ENCODE data around the gene FNDC3B. TPM values are rescaled to one million over a fixed set of nuclear protein-coding genes. Genes with fewer than 3 reads are reported as not detected.

FNDC3B gene
- total and polyA plus RNA-seq, 7 donors: 16.2 to 93.9 (median 50.3) TPM

- Histone ChIP-seq H3K9me3 (no peaks in the 10 kb centered on the region), H3K27me3 (no peaks in the 10 kb centered on the region), H3K36me3 (no peaks in the 10 kb centered on the region), H3K4me1 (peaks cover 0 to 83% (median 66%) of the 10 kb centered on the region in 4 donors), H3K27ac (peak overlapping the region; percentile 42 to 76 (median 66)), H3K4me3 (no peak overlapping the region)
- intact Hi-C loops (cut with DNase I): loop anchor here (5.0 kb wide), 1 partner anchor 98 kb away; no protein-coding TSS in a partner anchor
- TF ChIP-seq POLR2A (IDR thresholded peaks at IDR 0.05) (no peak), CTCF (IDR thresholded peaks at IDR 0.05) (no peak), POLR2AphosphoS5 (IDR thresholded peaks at IDR 0.05) (peak; percentile 53 to 89 (median 79)), EP300 (IDR thresholded peaks at IDR 0.05) (peak in 3 of 4 donors; percentile 31 to 91 (median 62))
- DNase-seq: peak; percentile 78
- 12 to 45% methylated on average over 7 of the region's 7 CpGs for WGBS, 2 donors
Measured at GRCh38 chr3:172140499-172141391, 101.4 kb downstream of the FNDC3B start.

- no peak for DNase-seq
Measured at GRCh38 chr3:172142051-172142863, 102.9 kb downstream of the FNDC3B start.

GRCh38 chr3:172142864-172143451 lies 103.6 kb downstream of the FNDC3B start:
- Histone ChIP-seq H3K4me1 (peaks cover 0 to 71% (median 52%) of the 10 kb centered on the region in 4 donors), H3K4me3 (no peak overlapping the region), H3K36me3 (no peaks in the 10 kb centered on the region), H3K9me3 (no peaks in the 10 kb centered on the region), H3K27ac (peak overlapping the region in 3 of 4 donors; percentile 16 to 76 (median 67)), H3K27me3 (no peaks in the 10 kb centered on the region)
- WGBS, 2 donors: 93 to 94% methylated on average over 2 of the region's 2 CpGs
- no peak for DNase-seq
- TF ChIP-seq CTCF (IDR thresholded peaks at IDR 0.05) (no peak), POLR2AphosphoS5 (IDR thresholded peaks at IDR 0.05) (no peak)
- intact Hi-C loops (cut with DNase I): loop anchor here (5.0 kb wide), 1 partner anchor 101 kb away; no protein-coding TSS in a partner anchor

More at GRCh38 chr3:172142051-172142863, 102.9 kb downstream of the FNDC3B start:
- H3K27ac ChIP-seq: peak overlapping the region; percentile 16 to 76 (median 46)
- no peak overlapping the region for H3K4me3 ChIP-seq
- peaks cover 0 to 78% (median 59%) of the 10 kb centered on the region in 4 donors for H3K4me1 ChIP-seq
- H3K9me3 ChIP-seq: no peaks in the 10 kb centered on the region
- no peaks in the 10 kb centered on the region for H3K27me3 ChIP-seq
- H3K36me3 ChIP-seq: no peaks in the 10 kb centered on the region
- 70 to 71% methylated on average over 8 of the region's 8 CpGs for WGBS, 2 donors
- TF ChIP-seq POLR2AphosphoS5 (IDR thresholded peaks at IDR 0.05): peak in 1 of 4 donors; percentile 26
- no peak for TF ChIP-seq CTCF (IDR thresholded peaks at IDR 0.05)
- intact Hi-C loops (cut with DNase I): loop anchor here (5.0 kb wide), 1 partner anchor 100 kb away; no protein-coding TSS in a partner anchor

- no peak for TF ChIP-seq POLR2A (IDR thresholded peaks at IDR 0.05)
- TF ChIP-seq EP300 (IDR thresholded peaks at IDR 0.05): no peak
- no peak for TF ChIP-seq POLR2AphosphoS5 (IDR thresholded peaks at IDR 0.05)
- TF ChIP-seq CTCF (IDR thresholded peaks at IDR 0.05): no peak
- intact Hi-C loops (cut with DNase I): loop anchor here (5.0 kb wide), 1 partner anchor 102 kb away; no protein-coding TSS in a partner anchor
- no peak overlapping the region for H3K4me3 ChIP-seq
- peaks cover 0 to 61% (median 46%) of the 10 kb centered on the region in 4 donors for H3K4me1 ChIP-seq
- no peaks in the 10 kb centered on the region for H3K9me3 ChIP-seq
- WGBS, 2 donors: 94 to 95% methylated on average over 14 of the region's 14 CpGs
- no peak for DNase-seq
- H3K36me3 ChIP-seq: no peaks in the 10 kb centered on the region
- H3K27me3 ChIP-seq: no peaks in the 10 kb centered on the region
- peak overlapping the region in 1 of 4 donors; percentile 15 for H3K27ac ChIP-seq
Measured at GRCh38 chr3:172143739-172144497, 104.5 kb downstream of the FNDC3B start.
